ENCODE measurements around the gene CCP110. TPM values are rescaled to one million over a fixed set of nuclear protein-coding genes. Genes with fewer than 3 reads are reported as not detected.

CCP110 gene
- polyA plus RNA-seq, 1 donor (not counting 4 experiments of a cell fraction or from before 2014, with no cell fraction given), result 5.5 TPM

GRCh38 chr16:19588661-19589060, 64.9 kb downstream of the CCP110 start:
- FAIRE-seq, result no peak
- H3K4me2 ChIP-seq (ENCODE audit: control insufficient read depth, extremely low read depth, insufficient read depth, low read depth, low read length), result no peak overlapping the region

GRCh38 chr16:19589106-19589505, 65.4 kb downstream of the CCP110 start:
- Histone ChIP-seq H3K27ac (ENCODE audit: control insufficient read depth, insufficient read depth, low read length) (no peak overlapping the region), H3K36me3 (ENCODE audit: control insufficient read depth in 2 of 2, extremely low read depth in 1 of 2, insufficient read depth in 2 of 2, low read length in 2 of 2) (peaks cover 3 to 6% of the 10 kb centered on the region in 2 experiments), H4K20me1 (ENCODE audit: control insufficient read depth, extremely low read depth, insufficient read depth, low read length) (no peaks in the 10 kb centered on the region), H3K27me3 (ENCODE audit: control insufficient read depth, extremely low read depth, insufficient read depth, low read length) (no peaks in the 10 kb centered on the region), H2AFZ (ENCODE audit: control insufficient read depth, low read length) (no peak overlapping the region), H3K4me3 (ENCODE audit: control insufficient read depth in 2 of 3, extremely low read depth in 1 of 3, insufficient read depth in 2 of 3, low read depth in 1 of 3, low read length in 3 of 3) (no peak overlapping the region), H3K4me2 (ENCODE audit: control insufficient read depth, extremely low read depth, insufficient read depth, low read depth, low read length) (no peak overlapping the region), H3K9me1 (ENCODE audit: control insufficient read depth, extremely low read depth, insufficient read depth, low read length) (no peaks in the 10 kb centered on the region), H3K9ac (ENCODE audit: control insufficient read depth, extremely low read depth, insufficient read depth, low read length) (no peak overlapping the region), H3K4me1 (ENCODE audit: control insufficient read depth, extremely low read depth, insufficient read depth, low read length) (no peaks in the 10 kb centered on the region), H3K9me3 (ENCODE audit: control insufficient read depth, low read depth, low read length) (no peaks in the 10 kb centered on the region), H3K79me2 (ENCODE audit: control insufficient read depth, insufficient read depth, low read length) (no peaks in the 10 kb centered on the region)
- dilution Hi-C loops (cut with MboI; ENCODE audit: extremely low pct_ligation_motif_present, low sequenced_read_pairs), result no loop called here
- TF ChIP-seq EZH2 (IDR thresholded peaks at IDR 0.05; ENCODE audit: low read length), result no peak
- no peak for TF ChIP-seq CTCF (optimal IDR thresholded peaks at IDR 0.05 in 1 of 3, IDR thresholded peaks at IDR 0.05 in 1 of 3, conservative IDR thresholded peaks at IDR 0.05 in 1 of 3; ENCODE audit: extremely low read depth in 1 of 3, insufficient read depth in 2 of 3, low read length in 3 of 3)
- FAIRE-seq, result no peak
- DNase-seq (ENCODE audit: low read depth, low spot score), result no peak

More at GRCh38 chr16:19588661-19589060, 64.9 kb downstream of the CCP110 start:
- Histone ChIP-seq H3K79me2 (ENCODE audit: control insufficient read depth, insufficient read depth, low read length) (no peaks in the 10 kb centered on the region), H3K4me3 (ENCODE audit: control insufficient read depth in 2 of 3, extremely low read depth in 1 of 3, insufficient read depth in 2 of 3, low read depth in 1 of 3, low read length in 3 of 3) (no peak overlapping the region), H4K20me1 (ENCODE audit: control insufficient read depth, extremely low read depth, insufficient read depth, low read length) (no peaks in the 10 kb centered on the region), H3K27me3 (ENCODE audit: control insufficient read depth, extremely low read depth, insufficient read depth, low read length) (no peaks in the 10 kb centered on the region), H2AFZ (ENCODE audit: control insufficient read depth, low read length) (no peak overlapping the region), H3K27ac (ENCODE audit: control insufficient read depth, insufficient read depth, low read length) (no peak overlapping the region), H3K9me1 (ENCODE audit: control insufficient read depth, extremely low read depth, insufficient read depth, low read length) (no peaks in the 10 kb centered on the region), H3K4me1 (ENCODE audit: control insufficient read depth, extremely low read depth, insufficient read depth, low read length) (no peaks in the 10 kb centered on the region), H3K9me3 (ENCODE audit: control insufficient read depth, low read depth, low read length) (no peaks in the 10 kb centered on the region), H3K36me3 (ENCODE audit: control insufficient read depth in 2 of 2, extremely low read depth in 1 of 2, insufficient read depth in 2 of 2, low read length in 2 of 2) (peaks cover 3 to 6% of the 10 kb centered on the region in 2 experiments), H3K9ac (ENCODE audit: control insufficient read depth, extremely low read depth, insufficient read depth, low read length) (no peak overlapping the region)
- dilution Hi-C loops (cut with MboI; ENCODE audit: extremely low pct_ligation_motif_present, low sequenced_read_pairs), result no loop called here
- TF ChIP-seq EZH2 (IDR thresholded peaks at IDR 0.05; ENCODE audit: low read length) (no peak), CTCF (optimal IDR thresholded peaks at IDR 0.05 in 1 of 3, IDR thresholded peaks at IDR 0.05 in 1 of 3, conservative IDR thresholded peaks at IDR 0.05 in 1 of 3; ENCODE audit: extremely low read depth in 1 of 3, insufficient read depth in 2 of 3, low read length in 3 of 3) (no peak)
- no peak for DNase-seq (ENCODE audit: low read depth, low spot score)
